H1 (cell line): ENCODE results near the gene GSE1. TPM values are rescaled to one million over a fixed set of nuclear protein-coding genes. Genes with fewer than 3 reads are reported as not detected.

Experiments used
- RBBP5 ChIP-seq: IDR thresholded peaks from 2 replicates; pipeline ENCODE4 v1.7.1; 2012; ENCODE audit warnings: low read depth, mild to moderate bottlenecking, inconsistent platforms, low read length, moderate library complexity, borderline replicate concordance
- TAF1 ChIP-seq: IDR thresholded peaks from 2 replicates; pipeline ENCODE4 v1.6.1; 2011; ENCODE audit warnings: mild to moderate bottlenecking, low read depth, low read length
- polyA plus RNA-seq, 7 experiments: library from polyadenylated mRNA; depleted of rRNA in 3 of 7; stranded (reverse) in 5 of 7; unstranded in 2 of 7; fragments of >200 nt in 5 of 7; fragments of 200-250 nt in 2 of 7; gene quantifications; 1 replicate in 5 of 7; 2 replicates in 1 of 7; 4 replicates in 1 of 7; pipeline versions ENCODE4 v1.2.1 to v1.2.3, GENCODE V29; 2011 to 2013; ENCODE audit warnings: missing spikeins in 2 of 7, mixed read lengths in 2 of 7
- total RNA-seq: library from RNA; stranded (reverse); fragmentation: NEBNext Ultra II Directional; extraction: Animal tissue kit (Norgen Biotek cat#: 25700); gene quantifications from 2 replicates; pipeline ENCODE4 v1.2.1, GENCODE V29; 2021

The GSE1 gene
- total and polyA plus RNA-seq, 2 of the 8 experiments (the other 6 are each of a cell fraction or from before 2014, with no cell fraction given) = 26.0 to 65.6 TPM

DNA sequence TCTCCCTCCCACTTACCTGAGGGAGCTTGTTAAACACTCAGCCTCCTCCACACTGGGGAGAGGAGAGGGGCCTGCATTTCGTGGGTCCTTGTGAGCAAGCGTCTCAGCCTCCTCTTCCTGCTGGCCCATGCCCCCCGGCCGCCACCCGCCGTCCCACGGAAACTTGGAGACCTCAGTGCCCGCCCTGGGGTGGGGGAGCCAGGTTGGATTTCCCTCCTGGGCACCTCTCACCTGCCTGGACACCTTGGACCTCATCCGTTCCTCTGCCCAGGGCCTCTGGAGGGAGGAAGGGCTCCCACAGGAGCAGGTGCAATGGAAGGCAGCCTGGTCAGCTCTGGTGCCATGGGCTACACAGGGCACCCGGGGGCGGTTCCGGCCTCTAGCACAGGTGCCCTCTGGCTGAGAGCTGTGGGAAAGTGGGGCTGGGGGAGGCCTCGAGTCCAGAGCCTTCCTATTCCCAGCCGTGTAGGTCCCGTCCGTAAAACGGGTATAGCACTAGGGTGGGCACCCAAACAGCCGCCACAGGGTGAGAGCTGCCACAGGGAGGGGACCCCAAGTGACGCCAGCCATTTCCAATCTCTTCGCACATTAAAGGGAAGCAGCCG lies 11.0 kb downstream of the GSE1 start (continued):
- no peak for TF ChIP-seq RBBP5
- TF ChIP-seq TAF1 = no peak
